NT2/D1 (cell line): Measurements from ENCODE around the gene HCFC1.
"Not testable (repeated sequence)": the region's sequence is repeated elsewhere in the genome, so short reads cannot be mapped to it uniquely, and the experiment has no call there.

Source experiments
- DNase-seq: peaks from one replicate; pipeline ENCODE4 v3.0.0-alpha.2; 2011; ENCODE audit warnings: low read depth, low spot score
- H3K27me3 ChIP-seq: 2 replicates; pipeline ENCODE4 v1.6.0; 2011; ENCODE audit warnings: mild to moderate bottlenecking; ENCODE audit not compliant: insufficient read length, insufficient read depth
- H3K36me3 ChIP-seq: 2 replicates; pipeline ENCODE4 v1.6.1; 2011; ENCODE audit warnings: mild to moderate bottlenecking, low read length, mixed read lengths; ENCODE audit not compliant: insufficient read depth, insufficient read length
- H3K4me1 ChIP-seq: 2 replicates; pipeline ENCODE4 v1.5.1; 2011; ENCODE audit not compliant: insufficient read depth, insufficient read length
- H3K4me3 ChIP-seq: 2 replicates; pipeline ENCODE4 v1.5.1; 2011; ENCODE audit warnings: low read depth; ENCODE audit not compliant: insufficient read length
- H3K9ac ChIP-seq: 2 replicates; pipeline ENCODE4 v1.6.0; 2011; ENCODE audit warnings: low read depth; ENCODE audit not compliant: insufficient read length
- H3K9me3 ChIP-seq: 2 replicates; pipeline ENCODE4 v1.5.1; 2011; ENCODE audit warnings: mild to moderate bottlenecking, low read length; ENCODE audit not compliant: insufficient read depth
- SUZ12 ChIP-seq: IDR thresholded peaks from 2 replicates; pipeline ENCODE4 v1.6.1; 2011; ENCODE audit not compliant: insufficient read length, insufficient read depth; ENCODE audit errors: extremely low read depth
- YY1 ChIP-seq: IDR thresholded peaks from 2 replicates; pipeline ENCODE4 v1.6.1; 2011; ENCODE audit not compliant: insufficient read length, insufficient read depth
- ZNF274 ChIP-seq: IDR thresholded peaks from 2 replicates; pipeline ENCODE4 v1.6.1; 2011; ENCODE audit warnings: mild to moderate bottlenecking, low read depth, low read length

Gene HCFC1

GRCh38 chrX:154002215-154002719, 30.6 kb upstream of the HCFC1 start:
- H3K9ac ChIP-seq = no peak overlapping the region
- TF ChIP-seq ZNF274 = no peak
- H3K4me3 ChIP-seq = no peak overlapping the region

GRCh38 chrX:154000051-154000450, 28.4 kb upstream of the HCFC1 start:
- no peaks in the 10 kb centered on the region for H3K9me3 ChIP-seq
- H3K9ac ChIP-seq = no peak overlapping the region
- H3K4me3 ChIP-seq = no peak overlapping the region
- H3K4me1 ChIP-seq = no peaks in the 10 kb centered on the region
- H3K36me3 ChIP-seq = no peaks in the 10 kb centered on the region
- TF ChIP-seq YY1 (no peak), ZNF274 (no peak), SUZ12 (no peak)
- no peak for DNase-seq
- H3K27me3 ChIP-seq = no peaks in the 10 kb centered on the region

More at GRCh38 chrX:154002215-154002719, 30.6 kb upstream of the HCFC1 start:
- Histone ChIP-seq H3K27me3 (no peaks in the 10 kb centered on the region), H3K36me3 (peaks cover under 1% of the 10 kb centered on the region), H3K9me3 (no peaks in the 10 kb centered on the region), H3K4me1 (no peaks in the 10 kb centered on the region)
- DNase-seq = no peak

- no peaks in the 10 kb centered on the region for H3K4me1 ChIP-seq
- H3K9ac ChIP-seq = no peak overlapping the region
- no peaks in the 10 kb centered on the region for H3K9me3 ChIP-seq
- no peak for TF ChIP-seq SUZ12
- no peak for TF ChIP-seq YY1
- TF ChIP-seq ZNF274 = no peak
- no peaks in the 10 kb centered on the region for H3K27me3 ChIP-seq
- no peak overlapping the region for H3K4me3 ChIP-seq
- H3K36me3 ChIP-seq = no peaks in the 10 kb centered on the region
- no peak for DNase-seq
These were observed 27.9 kb upstream of the HCFC1 start for GRCh38 chrX:153999359-154000037.

DNA sequence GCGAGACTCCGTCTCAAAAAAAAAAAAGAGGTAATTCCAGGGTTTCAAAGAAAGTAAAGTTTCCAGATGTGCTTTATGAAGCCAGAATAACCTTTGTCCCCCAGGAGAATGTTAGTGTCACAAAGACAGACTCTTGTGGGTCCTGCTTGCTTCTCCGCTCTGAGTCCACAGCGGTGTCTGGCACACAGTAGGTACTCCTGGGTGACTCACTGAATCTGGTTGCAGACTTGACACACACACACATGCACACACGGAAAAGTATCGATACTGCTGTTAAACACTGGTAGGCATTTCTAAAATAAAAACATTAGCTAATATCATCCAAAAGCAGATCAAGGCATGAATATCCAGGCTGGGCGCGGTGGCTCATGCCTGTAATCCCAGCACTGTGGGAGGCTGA, 23.9 kb upstream of the HCFC1 start:
- Histone ChIP-seq H3K9me3 (no peaks in the 10 kb centered on the region), H3K9ac (no peak overlapping the region), H3K36me3 (no peaks in the 10 kb centered on the region), H3K4me3 (no peak overlapping the region), H3K27me3 (no peaks in the 10 kb centered on the region), H3K4me1 (no peaks in the 10 kb centered on the region)
- DNase-seq = no peak
- TF ChIP-seq ZNF274 (no peak), YY1 (no peak), SUZ12 (no peak)

DNA sequence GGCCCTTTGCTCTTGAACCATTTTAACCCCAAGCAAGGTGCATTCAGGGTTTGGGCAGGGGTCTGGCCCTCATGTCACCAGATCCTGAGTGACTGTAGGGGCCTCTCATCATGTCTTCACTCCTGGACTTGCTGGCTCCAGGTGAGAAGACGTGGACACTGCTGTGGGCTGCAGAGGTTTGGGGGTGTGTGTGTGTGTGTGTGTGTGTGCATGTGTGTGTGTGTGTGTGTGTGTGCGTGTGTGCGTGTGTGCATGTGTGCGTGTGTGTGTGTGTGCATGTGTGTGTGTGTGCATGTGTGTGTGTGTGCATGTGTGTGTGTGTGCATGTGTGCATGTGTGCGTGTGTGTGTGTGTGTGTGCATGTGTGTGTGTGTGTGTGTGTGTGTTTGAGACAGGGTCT, 22.8 kb upstream of the HCFC1 start:
- H3K4me3 ChIP-seq, H3K36me3 ChIP-seq, H3K9ac ChIP-seq: not testable (repeated sequence)

GRCh38 chrX:153993978-153994377, 22.4 kb upstream of the HCFC1 start:
- Histone ChIP-seq H3K9ac (no peak overlapping the region), H3K9me3 (no peaks in the 10 kb centered on the region), H3K36me3 (no peaks in the 10 kb centered on the region), H3K4me3 (no peak overlapping the region), H3K4me1 (no peaks in the 10 kb centered on the region), H3K27me3 (no peaks in the 10 kb centered on the region)
- no peak for TF ChIP-seq YY1
- no peak for TF ChIP-seq SUZ12
- no peak for TF ChIP-seq ZNF274
- DNase-seq = no peak

More for the DNA sequence above, 22.8 kb upstream of the HCFC1 start:
- not testable (repeated sequence) for DNase-seq, H3K9me3 ChIP-seq, H3K27me3 ChIP-seq, H3K4me1 ChIP-seq

DNA sequence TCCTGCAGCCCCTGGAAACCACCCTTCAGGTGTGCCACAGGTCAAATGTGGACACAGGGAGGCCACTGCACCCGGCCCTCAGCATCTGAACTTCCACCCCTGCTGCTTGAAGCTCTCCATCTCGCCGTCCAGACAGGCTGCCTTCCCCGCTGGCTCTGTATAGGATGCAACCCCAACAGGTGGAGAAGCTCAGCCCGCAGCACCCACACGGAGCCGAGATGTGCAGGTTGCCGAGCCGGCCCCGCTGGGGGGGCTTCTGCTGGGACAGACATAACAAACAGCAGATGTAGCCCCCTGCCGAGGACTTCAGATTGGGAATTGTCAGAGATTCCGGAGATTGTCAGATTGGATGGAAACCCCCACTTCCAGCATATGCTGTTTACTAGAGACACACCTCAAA, 21.5 kb upstream of the HCFC1 start:
- H3K9ac ChIP-seq = no peak overlapping the region
- H3K36me3 ChIP-seq = no peaks in the 10 kb centered on the region
- H3K9me3 ChIP-seq = no peaks in the 10 kb centered on the region
- no peaks in the 10 kb centered on the region for H3K27me3 ChIP-seq
- H3K4me3 ChIP-seq = no peak overlapping the region
- no peaks in the 10 kb centered on the region for H3K4me1 ChIP-seq
- no peak for TF ChIP-seq SUZ12
- TF ChIP-seq ZNF274 = no peak
- no peak for TF ChIP-seq YY1
- no peak for DNase-seq
